ENCODE results near the gene CLCNKB. TPM values are rescaled to one million over a fixed set of nuclear protein-coding genes. Genes with fewer than 3 reads are reported as not detected.
A peak's percentile ranks its signal among the peaks of the same experiment; 100 is the strongest.
"Not testable (repeated sequence)": the region's sequence is repeated elsewhere in the genome, so short reads cannot be mapped to it uniquely, and the experiment has no call there.

Gene CLCNKB
- total and polyA plus RNA-seq, 11 donors: 0.50 to 2.7 (median 1.5) TPM

DNA sequence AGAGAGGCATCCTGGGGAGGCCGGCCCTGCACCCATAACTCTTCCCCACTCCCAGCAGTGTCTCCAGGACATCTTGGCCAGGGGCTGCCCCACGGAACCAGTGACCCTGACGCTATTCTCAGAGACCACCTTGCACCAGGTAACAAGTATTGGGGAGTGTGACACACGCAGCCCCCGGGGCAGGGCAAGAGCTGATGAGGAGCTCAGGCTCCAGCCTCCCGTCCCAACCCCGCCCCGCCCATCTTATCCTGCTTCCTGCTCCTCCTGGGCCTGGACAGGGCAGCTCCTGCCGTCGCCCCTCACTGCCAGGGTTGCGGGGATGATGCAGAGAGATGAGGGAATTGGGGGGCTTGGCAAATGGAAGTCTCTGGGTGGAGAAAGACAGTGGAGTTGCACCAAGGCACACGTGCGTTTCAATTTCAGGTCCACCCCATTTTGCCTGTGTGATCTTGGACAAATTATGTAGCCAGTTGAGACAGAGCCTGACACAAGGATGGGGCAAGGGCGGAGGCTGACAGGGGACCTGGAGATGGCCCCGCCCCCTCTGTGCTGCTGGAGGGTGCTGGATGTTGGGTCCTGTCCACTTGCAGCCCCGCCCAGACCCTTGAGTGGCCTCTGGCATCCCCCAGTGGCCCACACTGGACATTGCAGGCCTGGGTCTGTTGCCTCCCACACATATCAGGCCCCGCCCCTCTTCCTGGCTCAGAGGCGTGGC is 11.0 kb upstream of the CLCNKB start:
- ATAC-seq (peak; percentile 81 to 96 (median 93)), DNase-seq (peak; percentile 87 to 93 (median 90))
- Histone ChIP-seq H3K9me3 (no peaks in the 10 kb centered on the region), H3K36me3 (no peaks in the 10 kb centered on the region), H3K4me1 (peaks cover 0 to 11% (median 4%) of the 10 kb centered on the region in 12 donors), H3K27ac (no peak overlapping the region), H3K27me3 (peaks cover 0 to 6% (median 0%) of the 10 kb centered on the region in 9 donors), H3K4me3 (no peak overlapping the region)
- TF ChIP-seq, protein P1, sequence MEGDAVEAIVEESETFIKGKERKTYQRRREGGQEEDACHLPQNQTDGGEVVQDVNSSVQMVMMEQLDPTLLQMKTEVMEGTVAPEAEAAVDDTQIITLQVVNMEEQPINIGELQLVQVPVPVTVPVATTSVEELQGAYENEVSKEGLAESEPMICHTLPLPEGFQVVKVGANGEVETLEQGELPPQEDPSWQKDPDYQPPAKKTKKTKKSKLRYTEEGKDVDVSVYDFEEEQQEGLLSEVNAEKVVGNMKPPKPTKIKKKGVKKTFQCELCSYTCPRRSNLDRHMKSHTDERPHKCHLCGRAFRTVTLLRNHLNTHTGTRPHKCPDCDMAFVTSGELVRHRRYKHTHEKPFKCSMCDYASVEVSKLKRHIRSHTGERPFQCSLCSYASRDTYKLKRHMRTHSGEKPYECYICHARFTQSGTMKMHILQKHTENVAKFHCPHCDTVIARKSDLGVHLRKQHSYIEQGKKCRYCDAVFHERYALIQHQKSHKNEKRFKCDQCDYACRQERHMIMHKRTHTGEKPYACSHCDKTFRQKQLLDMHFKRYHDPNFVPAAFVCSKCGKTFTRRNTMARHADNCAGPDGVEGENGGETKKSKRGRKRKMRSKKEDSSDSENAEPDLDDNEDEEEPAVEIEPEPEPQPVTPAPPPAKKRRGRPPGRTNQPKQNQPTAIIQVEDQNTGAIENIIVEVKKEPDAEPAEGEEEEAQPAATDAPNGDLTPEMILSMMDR (IDR thresholded peaks at IDR 0.05): peak; percentile 90 to 99 (median 96)
- TF ChIP-seq POLR2A (IDR thresholded peaks at IDR 0.05): no peak
- intact Hi-C loops (cut with DNase I): loop anchor here in 8 of 10 donors (1.0 to 2.0 kb wide), 3 partner anchors 23 to 25 kb away; no protein-coding TSS in a partner anchor
- 47 to 61% (median 49%) methylated on average over 6 to 18 of the region's 18 CpGs for WGBS, 4 donors

DNA sequence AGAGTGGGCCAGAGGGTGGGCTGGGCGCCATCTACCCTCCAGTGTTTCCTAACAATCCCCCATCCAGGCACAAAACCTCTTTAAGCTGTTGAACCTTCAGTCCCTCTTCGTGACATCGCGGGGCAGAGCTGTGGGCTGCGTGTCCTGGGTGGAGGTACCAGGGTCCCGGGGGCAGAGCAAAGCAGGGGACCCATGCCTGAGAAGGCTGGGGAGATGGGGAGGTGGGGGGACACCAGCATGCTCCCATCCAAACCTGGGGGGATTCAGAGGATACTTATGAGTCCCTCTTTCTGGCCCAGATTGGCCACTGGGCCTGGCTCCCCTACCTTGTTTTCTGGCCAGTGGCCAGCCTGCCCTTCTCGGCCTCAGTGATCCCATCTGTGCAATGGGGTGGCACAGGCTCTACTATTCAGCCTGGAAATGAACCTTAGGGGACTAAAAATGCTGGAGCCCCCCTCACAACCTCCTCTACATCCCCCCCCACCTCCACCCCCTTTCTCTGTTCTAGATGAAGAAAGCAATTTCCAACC is 10.4 kb upstream of the CLCNKB start:
- DNase-seq, H3K27me3 ChIP-seq, H3K36me3 ChIP-seq, H3K9me3 ChIP-seq, ATAC-seq, H3K4me3 ChIP-seq, H3K27ac ChIP-seq: not testable (repeated sequence)
- WGBS, 4 donors: 56 to 61% (median 59%) methylated on average over 6 to 7 of the region's 7 CpGs; no CpG with 5 or more reads in 1 of the 4 donors
- intact Hi-C loops (cut with DNase I): loop anchor here in 7 of 10 donors (1.0 to 2.0 kb wide), 3 partner anchors 24 kb away; no protein-coding TSS in a partner anchor
- peaks cover 0 to 11% (median 4%) of the 10 kb centered on the region in 12 donors for H3K4me1 ChIP-seq

DNA sequence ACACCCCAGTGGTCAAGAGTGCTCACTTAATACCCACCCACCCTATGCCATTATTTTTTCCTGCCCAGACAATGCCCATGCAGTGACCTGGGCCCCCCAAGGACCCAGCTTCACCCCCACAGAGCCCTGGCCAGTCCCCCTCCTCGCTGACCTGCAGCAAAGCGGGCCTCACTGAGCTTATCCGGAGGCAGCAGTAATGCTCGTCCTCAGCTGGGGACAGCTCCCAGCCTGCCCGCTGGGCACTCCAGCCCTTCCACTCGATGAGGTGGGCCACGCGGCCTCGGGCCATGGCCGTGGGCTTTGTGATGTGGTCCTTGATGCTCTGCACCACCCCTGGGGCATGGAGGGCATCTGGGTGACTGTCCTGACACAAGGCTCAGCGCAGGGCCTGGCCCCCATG is 7.1 kb upstream of the CLCNKB start:
- not testable (repeated sequence) for ATAC-seq, H3K36me3 ChIP-seq, H3K27me3 ChIP-seq, H3K4me3 ChIP-seq, DNase-seq, H3K27ac ChIP-seq, H3K9me3 ChIP-seq
- WGBS, 4 donors: 78 to 89% (median 86%) methylated on average over 3 to 10 of the region's 11 CpGs
- peaks cover 0 to 11% (median 4%) of the 10 kb centered on the region in 12 donors for H3K4me1 ChIP-seq
- intact Hi-C loops (cut with DNase I): loop anchor here in 2 of 10 donors (2.0 kb wide), 1 partner anchor 24 kb away; no protein-coding TSS in a partner anchor

DNA sequence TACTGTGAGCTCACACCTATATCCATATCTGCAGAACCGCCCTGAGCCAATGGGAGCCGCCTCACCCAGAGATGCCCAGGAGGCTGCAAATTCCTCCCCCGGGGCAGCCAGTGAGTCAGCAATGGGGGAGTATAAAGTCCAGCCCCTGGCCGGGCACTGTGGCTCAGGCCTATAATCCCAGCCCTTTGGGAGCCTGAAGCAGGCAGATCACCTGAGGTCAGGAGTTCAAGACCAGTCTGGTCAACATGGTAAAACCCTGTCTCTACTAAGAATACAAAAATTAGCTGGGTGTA is 5.0 kb upstream of the CLCNKB start:
- 74 to 100% (median 80%) methylated on average over 1 to 4 of the region's 4 CpGs for WGBS, 4 donors
- ATAC-seq (no peak), DNase-seq (no peak)
- no peaks in the 10 kb centered on the region for H3K27me3 ChIP-seq
- H3K4me3 ChIP-seq: no peak overlapping the region
- intact Hi-C loops (cut with DNase I): no loop called here
- H3K36me3 ChIP-seq: no peaks in the 10 kb centered on the region
- TF ChIP-seq, protein P1 (IDR thresholded peaks at IDR 0.05): no peak
- no peak for TF ChIP-seq POLR2A (IDR thresholded peaks at IDR 0.05)
- H3K4me1 ChIP-seq: no peaks in the 10 kb centered on the region
- H3K27ac ChIP-seq: no peak overlapping the region
- H3K9me3 ChIP-seq: no peaks in the 10 kb centered on the region

DNA sequence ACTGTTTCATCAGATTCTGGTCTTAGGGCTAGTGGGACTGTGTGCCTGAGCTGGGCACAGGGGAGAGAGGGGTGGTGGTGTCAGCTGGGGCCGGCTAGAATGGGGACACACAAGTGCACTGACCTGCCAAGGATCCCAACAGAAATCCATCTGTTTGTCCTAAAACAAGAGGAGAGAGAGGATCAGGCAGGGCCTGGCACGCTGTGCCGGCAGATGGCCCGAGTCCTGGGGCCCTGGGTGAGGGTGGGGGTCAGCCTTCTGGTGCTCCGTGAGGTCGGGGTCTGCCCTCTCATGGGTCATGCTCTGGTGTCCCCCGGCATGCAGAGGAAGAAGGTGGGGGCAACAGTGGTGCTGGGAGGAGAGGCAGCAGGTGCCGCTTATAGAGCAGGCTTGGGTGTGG is 3.7 kb upstream of the CLCNKB start:
- ATAC-seq, H3K9me3 ChIP-seq, H3K4me1 ChIP-seq, H3K27me3 ChIP-seq, H3K36me3 ChIP-seq, H3K27ac ChIP-seq, DNase-seq, H3K4me3 ChIP-seq: not testable (repeated sequence)
- intact Hi-C loops (cut with DNase I): loop anchor here in 1 of 10 donors (1.0 kb wide), 1 partner anchor 22 kb away; no protein-coding TSS in a partner anchor
- 64 to 78% (median 69%) methylated on average over 3 to 8 of the region's 8 CpGs for WGBS, 4 donors
